ENCODE measurements around the gene POFUT2.

GRCh38 chr21:45303091-45303615 lies 15.5 kb upstream of the POFUT2 start:
- TF ChIP-seq CTCF (IDR thresholded peaks at IDR 0.05), result no peak
- TF ChIP-seq USF2 (IDR thresholded peaks at IDR 0.05), result no peak
- TF ChIP-seq JUN (IDR thresholded peaks at IDR 0.05), result no peak
- TF ChIP-seq KDM1A (IDR thresholded peaks at IDR 0.05; ENCODE audit: low read depth), result no peak
- no peak for TF ChIP-seq MYC (IDR thresholded peaks at IDR 0.05; ENCODE audit: borderline replicate concordance, low read length)
